H1 (cell line): ENCODE data around the gene NEURL1B. TPM values are rescaled to one million over a fixed set of nuclear protein-coding genes. Genes with fewer than 3 reads are reported as not detected.

Experiments used
- CTCF ChIA-PET: fragments of 300-600 bp; sonication (Branson Sonifier 250); formaldehyde crosslinking; loops from one replicate; lab custom pipeline; 2021; ENCODE audit not compliant: partially characterized antibody; lab: Charles Lee
- POLR2A ChIA-PET: fragments of 300-600 bp; sonication (Branson Sonifier 250); formaldehyde crosslinking; loops from one replicate; lab custom pipeline; 2021; ENCODE audit warnings: inconsistent platforms; ENCODE audit not compliant: partially characterized antibody; lab: Charles Lee
- DNase-seq, 2 experiments: peaks; one replicate each; pipeline versions ENCODE4 v3.0.0 to v3.0.0-alpha.2; 2010 to 2022; ENCODE audit warnings: low spot score in 2 of 2, low read depth in 1 of 2, mixed read lengths in 1 of 2
- FAIRE-seq: peaks from 2 replicates; lab custom pipeline; 2011; peaks lifted over from hg19 to GRCh38; lab: Jason Lieb, UNC
- H2AFZ ChIP-seq: 2 replicates; pipeline ENCODE4 v1.8.1; 2012; ENCODE audit warnings: low read length, inconsistent platforms
- H2AK5ac ChIP-seq: 2 replicates; pipeline ENCODE4 v1.6.1; 2013; ENCODE audit warnings: low read depth, low read length
- H2BK120ac ChIP-seq: replicated peaks from 2 replicates; pipeline ENCODE3; 2013; ENCODE audit warnings: low read depth, low read length, inconsistent platforms
- H2BK12ac ChIP-seq: 2 replicates; pipeline ENCODE4 v1.6.1; 2013; ENCODE audit warnings: low read depth, low read length
- H2BK15ac ChIP-seq: 2 replicates; pipeline ENCODE4 v1.6.1; 2013; ENCODE audit warnings: low read length
- H2BK20ac ChIP-seq: 2 replicates; pipeline ENCODE4 v1.6.1; 2013; ENCODE audit warnings: low read length
- H2BK5ac ChIP-seq: 2 replicates; pipeline ENCODE4 v1.6.1; 2013; ENCODE audit warnings: low read depth, low read length
- H3K14ac ChIP-seq: 2 replicates; pipeline ENCODE4 v1.6.1; 2013; ENCODE audit warnings: inconsistent platforms; ENCODE audit not compliant: insufficient read length
- H3K18ac ChIP-seq: 2 replicates; pipeline ENCODE4 v1.6.1; 2013; ENCODE audit warnings: low read length; ENCODE audit errors: extremely low read depth
- H3K23ac ChIP-seq: 2 replicates; pipeline ENCODE4 v1.6.1; 2013; ENCODE audit warnings: inconsistent platforms; ENCODE audit not compliant: insufficient read length
- H3K23me2 ChIP-seq: 2 replicates; pipeline ENCODE4 v1.6.1; 2013; ENCODE audit warnings: low read depth, low read length
- H3K27ac ChIP-seq: 2 replicates; pipeline ENCODE4 v1.6.1; 2011; ENCODE audit warnings: low read depth, low read length, inconsistent platforms
- H3K27me3 ChIP-seq, 4 experiments: replicated peaks in 1 of 4; 1 replicate in 1 of 4; 2 replicates in 3 of 4; pipeline versions ENCODE4 v1.6.1 to v1.8.1; 2011 to 2013; ENCODE audit warnings: low read length in 3 of 4, mild to moderate bottlenecking in 3 of 4, inconsistent platforms in 2 of 4, mixed read lengths in 2 of 4, moderate library complexity in 1 of 4; ENCODE audit not compliant: control insufficient read depth in 3 of 4, insufficient read depth in 3 of 4; ENCODE audit errors: extremely low read depth in 1 of 4
- H3K36me3 ChIP-seq, 4 experiments: 2 replicates each; pipeline versions ENCODE4 v1.6.1 to v1.8.1; 2011 to 2013; ENCODE audit warnings: mild to moderate bottlenecking in 4 of 4, low read length in 3 of 4, moderate library complexity in 2 of 4, control low read depth in 1 of 4, inconsistent platforms in 1 of 4; ENCODE audit not compliant: insufficient read depth in 4 of 4, control insufficient read depth in 2 of 4
- H3K4ac ChIP-seq: replicated peaks from 2 replicates; pipeline ENCODE3; 2013; ENCODE audit warnings: low read length, low read depth, mixed read lengths, inconsistent platforms; ENCODE audit not compliant: insufficient read length
- H3K4me1 ChIP-seq, 4 experiments: replicated peaks in 1 of 4; 1 replicate in 1 of 4; 2 replicates in 3 of 4; pipeline versions ENCODE4 v1.6.1 to v1.8.1; 2011 to 2013; ENCODE audit warnings: low read length in 3 of 4, inconsistent platforms in 2 of 4, mixed read lengths in 1 of 4; ENCODE audit not compliant: insufficient read depth in 4 of 4, control insufficient read depth in 3 of 4
- H3K4me2 ChIP-seq, 2 experiments: 2 replicates each; pipeline versions ENCODE4 v1.6.1 to v1.8.1; 2011 to 2013; ENCODE audit warnings: low read depth in 2 of 2, low read length in 2 of 2, control low read depth in 1 of 2, inconsistent platforms in 1 of 2, mild to moderate bottlenecking in 1 of 2; ENCODE audit not compliant: insufficient read depth in 1 of 2
- H3K4me3 ChIP-seq, 4 experiments: fragments of 200-600, 300-600 bp in 1 of 4; sonication (generic), shearing (Covaris generic), sonication (Bioruptor Twin) in 1 of 4; 2 replicates each; pipeline versions ENCODE4 v1.5.1 to v1.8.1; 2011 to 2016; ENCODE audit warnings: low read length in 4 of 4, low read depth in 3 of 4, control low read depth in 2 of 4, inconsistent platforms in 2 of 4, mild to moderate bottlenecking in 2 of 4, mixed read lengths in 1 of 4, moderate library complexity in 1 of 4; ENCODE audit not compliant: insufficient read depth in 2 of 4; ENCODE audit errors: extremely low read depth in 1 of 4
- H3K56ac ChIP-seq: replicated peaks from 2 replicates; pipeline ENCODE3; 2013; ENCODE audit warnings: low read depth, mild to moderate bottlenecking, mixed read lengths, low read length, inconsistent platforms; ENCODE audit not compliant: insufficient read length
- H3K79me1 ChIP-seq: 2 replicates; pipeline ENCODE4 v1.6.1; 2013; ENCODE audit warnings: low read depth, low read length, control low read depth
- H3K79me2 ChIP-seq, 2 experiments: 2 replicates each; pipeline versions ENCODE4 v1.6.1 to v1.8.1; 2012 to 2013; ENCODE audit warnings: low read length in 2 of 2, mild to moderate bottlenecking in 2 of 2, inconsistent platforms in 1 of 2; ENCODE audit not compliant: insufficient read depth in 2 of 2, control insufficient read depth in 1 of 2
- H3K9ac ChIP-seq, 4 experiments: replicated peaks in 1 of 4; 1 replicate in 1 of 4; 2 replicates in 3 of 4; pipeline versions ENCODE4 v1.6.1 to v1.8.1; 2011 to 2013; ENCODE audit warnings: low read depth in 3 of 4, low read length in 3 of 4, control low read depth in 2 of 4, mild to moderate bottlenecking in 2 of 4, moderate library complexity in 2 of 4, inconsistent platforms in 1 of 4; ENCODE audit errors: extremely low read depth in 1 of 4
- H3K9me3 ChIP-seq, 2 experiments: 2 replicates each; pipeline versions ENCODE4 v1.6.1 to v1.8.1; 2012 to 2013; ENCODE audit warnings: mild to moderate bottlenecking in 2 of 2, moderate library complexity in 2 of 2, control low read depth in 1 of 2, inconsistent platforms in 1 of 2, low read depth in 1 of 2, low read length in 1 of 2, mixed read lengths in 1 of 2; ENCODE audit not compliant: insufficient read depth in 2 of 2
- H4K20me1 ChIP-seq, 2 experiments: replicated peaks in 1 of 2; 2 replicates each; pipeline versions ENCODE3 to v1.8.1; 2011 to 2013; ENCODE audit warnings: inconsistent platforms in 2 of 2, low read length in 2 of 2, mild to moderate bottlenecking in 1 of 2; ENCODE audit not compliant: insufficient read depth in 2 of 2, control insufficient read depth in 1 of 2
- H4K5ac ChIP-seq: 2 replicates; pipeline ENCODE4 v1.6.1; 2013; ENCODE audit warnings: low read length, low read depth, mixed read lengths, inconsistent platforms; ENCODE audit not compliant: insufficient read length
- H4K8ac ChIP-seq: 2 replicates; pipeline ENCODE4 v1.8.0; 2013; ENCODE audit warnings: mild to moderate bottlenecking, moderate library complexity, low read length, inconsistent platforms; ENCODE audit not compliant: insufficient read depth; ENCODE audit errors: extremely low read depth
- H4K91ac ChIP-seq: replicated peaks from 2 replicates; pipeline ENCODE3; 2013; ENCODE audit warnings: low read length, mixed read lengths, inconsistent platforms; ENCODE audit not compliant: insufficient read length
- HDAC2 ChIP-seq, 2 experiments: fragments of 300-600 bp in 1 of 2; sonication (generic) in 1 of 2; IDR thresholded peaks; 2 replicates each; pipeline ENCODE4 v1.6.1; 2011 to 2012; ENCODE audit warnings: low read depth in 2 of 2, low read length in 2 of 2, mild to moderate bottlenecking in 2 of 2, moderate library complexity in 2 of 2, borderline replicate concordance in 1 of 2, inconsistent platforms in 1 of 2
- KDM4A ChIP-seq: IDR thresholded peaks from one replicate; pipeline ENCODE4 v1.7.1; 2012; ENCODE audit warnings: low read depth, mild to moderate bottlenecking, moderate library complexity, low read length, inconsistent platforms; ENCODE audit not compliant: severe bottlenecking
- RXRA ChIP-seq: IDR thresholded peaks from 2 replicates; pipeline ENCODE4 v1.6.1; 2011; ENCODE audit warnings: low read depth, mild to moderate bottlenecking, low read length, moderate library complexity; ENCODE audit not compliant: insufficient read depth
- SAP30 ChIP-seq: fragments of 300-600 bp; sonication (generic); IDR thresholded peaks from 2 replicates; pipeline ENCODE4 v1.7.1; 2012; ENCODE audit warnings: low read length, moderate library complexity, mild to moderate bottlenecking, inconsistent platforms; ENCODE audit not compliant: insufficient read depth, insufficient replicate concordance
- SIRT6 ChIP-seq: IDR thresholded peaks from one replicate; pipeline ENCODE4 v1.7.1; 2012; ENCODE audit warnings: low read length, inconsistent platforms
- TAF1 ChIP-seq: IDR thresholded peaks from 2 replicates; pipeline ENCODE4 v1.6.1; 2011; ENCODE audit warnings: mild to moderate bottlenecking, low read depth, low read length
- TBP ChIP-seq: IDR thresholded peaks from 2 replicates; pipeline ENCODE4 v1.6.1; 2011; ENCODE audit warnings: low read depth, low read length, improper control_type of control experiment
- TEAD4 ChIP-seq: IDR thresholded peaks from 2 replicates; pipeline ENCODE4 v1.6.1; 2012; ENCODE audit warnings: low read depth, low read length, inconsistent platforms, mixed read lengths
- WGBS, 2 experiments: shearing (Covaris generic) in 1 of 2; methylation state at CpG; one replicate each; pipeline versions ENCODE4 v1.1.6 to v1.1.7; 2013 to 2015; ENCODE audit warnings: low lambda C conversion rate in 2 of 2, mixed read lengths in 2 of 2, inconsistent platforms in 1 of 2, low coverage in 1 of 2, missing lambda C conversion rate in 1 of 2; ENCODE audit not compliant: insufficient replicate concordance in 2 of 2, insufficient coverage in 1 of 2, insufficient read length in 1 of 2; ENCODE audit errors: extremely low coverage in 1 of 2, missing lambda C conversion rate in 1 of 2; 5-methylcytosine and 5-hydroxymethylcytosine counted together
- polyA plus RNA-seq, 7 experiments: library from polyadenylated mRNA; depleted of rRNA in 3 of 7; stranded (reverse) in 5 of 7; unstranded in 2 of 7; fragments of >200 nt in 5 of 7; fragments of 200-250 nt in 2 of 7; gene quantifications; 1 replicate in 5 of 7; 2 replicates in 1 of 7; 4 replicates in 1 of 7; pipeline versions ENCODE4 v1.2.1 to v1.2.3, GENCODE V29; 2011 to 2013; ENCODE audit warnings: missing spikeins in 2 of 7, mixed read lengths in 2 of 7
- total RNA-seq: library from RNA; stranded (reverse); fragmentation: NEBNext Ultra II Directional; extraction: Animal tissue kit (Norgen Biotek cat#: 25700); gene quantifications from 2 replicates; pipeline ENCODE4 v1.2.1, GENCODE V29; 2021
- TF ChIP-seq, protein P1 (sequence below), 3 experiments: IDR thresholded peaks; 1 replicate in 2 of 3; 2 replicates in 1 of 3; pipeline versions ENCODE4 v1.5.1 to v1.6.1; 2011; ENCODE audit warnings: low read length in 3 of 3, mild to moderate bottlenecking in 3 of 3, inconsistent platforms in 2 of 3, low read depth in 1 of 3, moderate library complexity in 1 of 3; ENCODE audit not compliant: insufficient read depth in 1 of 3; ENCODE audit errors: control extremely low read depth in 1 of 3
- TF ChIP-seq, protein P2 (sequence below): IDR thresholded peaks from 2 replicates; pipeline ENCODE4 v1.6.1; 2011; ENCODE audit warnings: low read length, improper control_type of control experiment

Gene NEURL1B
- total and polyA plus RNA-seq, 2 of the 8 experiments (the other 6 are each of a cell fraction or from before 2014, with no cell fraction given), result 3.3 to 6.1 TPM

- POLR2A ChIA-PET, result no interaction called here
- DNase-seq, result no peak
- H3K27ac ChIP-seq, result no peak overlapping the region
- no peak for TF ChIP-seq TEAD4
- no peak for TF ChIP-seq RXRA
- TF ChIP-seq KDM4A, result no peak
- TF ChIP-seq TAF1, result no peak
- TF ChIP-seq, protein P1, sequence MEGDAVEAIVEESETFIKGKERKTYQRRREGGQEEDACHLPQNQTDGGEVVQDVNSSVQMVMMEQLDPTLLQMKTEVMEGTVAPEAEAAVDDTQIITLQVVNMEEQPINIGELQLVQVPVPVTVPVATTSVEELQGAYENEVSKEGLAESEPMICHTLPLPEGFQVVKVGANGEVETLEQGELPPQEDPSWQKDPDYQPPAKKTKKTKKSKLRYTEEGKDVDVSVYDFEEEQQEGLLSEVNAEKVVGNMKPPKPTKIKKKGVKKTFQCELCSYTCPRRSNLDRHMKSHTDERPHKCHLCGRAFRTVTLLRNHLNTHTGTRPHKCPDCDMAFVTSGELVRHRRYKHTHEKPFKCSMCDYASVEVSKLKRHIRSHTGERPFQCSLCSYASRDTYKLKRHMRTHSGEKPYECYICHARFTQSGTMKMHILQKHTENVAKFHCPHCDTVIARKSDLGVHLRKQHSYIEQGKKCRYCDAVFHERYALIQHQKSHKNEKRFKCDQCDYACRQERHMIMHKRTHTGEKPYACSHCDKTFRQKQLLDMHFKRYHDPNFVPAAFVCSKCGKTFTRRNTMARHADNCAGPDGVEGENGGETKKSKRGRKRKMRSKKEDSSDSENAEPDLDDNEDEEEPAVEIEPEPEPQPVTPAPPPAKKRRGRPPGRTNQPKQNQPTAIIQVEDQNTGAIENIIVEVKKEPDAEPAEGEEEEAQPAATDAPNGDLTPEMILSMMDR (IDR thresholded peaks at IDR 0.05; ENCODE audit: control extremely low read depth in 1 of 3, insufficient read depth in 1 of 3, low read depth in 1 of 3, low read length in 3 of 3), result peak; percentile 33 to 45 (median 41); a peak in 3 of 4 replicates
- TF ChIP-seq TBP, result no peak
- no peak for TF ChIP-seq SAP30
- TF ChIP-seq HDAC2 (IDR thresholded peaks at IDR 0.05; ENCODE audit: borderline replicate concordance in 1 of 2, low read depth in 2 of 2, low read length in 2 of 2), result no peak
- TF ChIP-seq, protein P2, sequence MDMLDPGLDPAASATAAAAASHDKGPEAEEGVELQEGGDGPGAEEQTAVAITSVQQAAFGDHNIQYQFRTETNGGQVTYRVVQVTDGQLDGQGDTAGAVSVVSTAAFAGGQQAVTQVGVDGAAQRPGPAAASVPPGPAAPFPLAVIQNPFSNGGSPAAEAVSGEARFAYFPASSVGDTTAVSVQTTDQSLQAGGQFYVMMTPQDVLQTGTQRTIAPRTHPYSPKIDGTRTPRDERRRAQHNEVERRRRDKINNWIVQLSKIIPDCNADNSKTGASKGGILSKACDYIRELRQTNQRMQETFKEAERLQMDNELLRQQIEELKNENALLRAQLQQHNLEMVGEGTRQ, result no peak
- TF ChIP-seq SIRT6, result no peak
These were observed 23.0 kb downstream of the NEURL1B start for GRCh38 chr5:172664018-172664417.

More at GRCh38 chr5:172664018-172664417, 23.0 kb downstream of the NEURL1B start:
- Histone ChIP-seq H2AFZ (no peak overlapping the region), H3K36me3 (no peaks in the 10 kb centered on the region), H4K20me1 (no peaks in the 10 kb centered on the region), H3K4me2 (no peak overlapping the region), H3K79me2 (no peaks in the 10 kb centered on the region), H2AK5ac (no peak overlapping the region), H4K5ac (no peak overlapping the region), H3K23me2 (no peaks in the 10 kb centered on the region), H3K56ac (no peak overlapping the region), H3K79me1 (peaks cover 2% of the 10 kb centered on the region; the same call in 1 of the 2 replicates), H3K9ac (no peak overlapping the region), H3K4ac (no peak overlapping the region), H2BK12ac (no peak overlapping the region), H3K9me3 (no peaks in the 10 kb centered on the region), H3K27me3 (no peaks in the 10 kb centered on the region), H4K91ac (no peak overlapping the region), H3K14ac (no peak overlapping the region), H2BK120ac (no peak overlapping the region), H2BK5ac (no peak overlapping the region), H2BK20ac (no peak overlapping the region), H3K23ac (no peak overlapping the region), H3K4me1 (peaks cover 0 to 2% (median 0%) of the 10 kb centered on the region in 4 experiments; a peak in 2 of 7 replicates), H3K18ac (no peak overlapping the region), H3K4me3 (no peak overlapping the region), H2BK15ac (no peak overlapping the region), H4K8ac (no peak overlapping the region; the same call in 1 of the 2 replicates)
- FAIRE-seq, result no peak
- CTCF ChIA-PET, result interaction anchor here (0.7 to 17.9 kb wide), 10 partner anchors 8 to 203 kb away, joined by 3 to 176 read pairs (median 4); partner anchors contain the start of gene NEURL1B
- WGBS, 2 experiments, result 75% methylated on average over 5 of the region's 5 CpGs; no CpG with 5 or more reads in 1 of the 2 experiments
